Erythroblast (primary cell): ENCODE results near the gene AP4M1.

ENCODE experiments used
- GATA1 ChIP-seq: IDR thresholded peaks from 2 replicates; pipeline ENCODE4 v1.6.1; 2011; ENCODE audit warnings: low read depth, mild to moderate bottlenecking, control low read depth, low read length, moderate library complexity
- POLR2A ChIP-seq: IDR thresholded peaks from 2 replicates; pipeline ENCODE4 v1.6.1; 2011; ENCODE audit warnings: mild to moderate bottlenecking, low read length

DNA sequence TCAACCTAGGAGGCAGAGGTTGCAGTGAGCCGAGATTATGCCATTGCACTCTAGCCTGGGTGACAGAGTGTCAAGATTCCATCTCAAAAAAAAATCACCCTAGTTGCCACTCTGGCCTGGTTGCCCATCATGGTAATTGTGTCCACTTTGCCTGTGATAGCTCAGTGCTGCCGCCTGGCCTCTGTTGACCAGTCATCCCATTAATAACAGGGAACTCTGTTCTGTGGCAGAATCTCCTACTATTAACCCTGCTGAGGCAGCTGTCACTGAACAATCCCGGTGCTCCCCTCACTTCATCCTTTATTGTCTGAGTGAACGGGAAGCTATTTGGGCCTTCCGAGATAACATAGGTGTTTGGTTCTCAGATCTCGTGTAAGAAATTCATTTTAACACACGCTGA, 34.5 kb upstream of the AP4M1 start:
- TF ChIP-seq POLR2A, result no peak
- TF ChIP-seq GATA1, result no peak
